IPS-NIHi11 (cell line): ENCODE data around the gene ADARB2.
"Not testable (repeated sequence)": the region's sequence is repeated elsewhere in the genome, so short reads cannot be mapped to it uniquely, and the experiment has no call there.

ENCODE experiments used
- DNase-seq: peaks from one replicate; pipeline ENCODE4 v3.0.0; 2012; ENCODE audit warnings: mixed read lengths, low spot score

ADARB2 gene

GRCh38 chr10:1255118-1255517, 482.2 kb downstream of the ADARB2 start:
- DNase-seq: no peak

- DNase-seq: no peak
Observed at GRCh38 chr10:1253523-1254353, 483.6 kb downstream of the ADARB2 start.

GRCh38 chr10:1251769-1252168, 485.6 kb downstream of the ADARB2 start:
- no peak for DNase-seq

- DNase-seq: no peak
Observed at GRCh38 chr10:1249142-1249920, 488.0 kb downstream of the ADARB2 start.

- DNase-seq: not testable (repeated sequence)
Observed at GRCh38 chr10:1248262-1248630, 489.1 kb downstream of the ADARB2 start.

- no peak for DNase-seq
Observed at GRCh38 chr10:1247598-1248261, 489.6 kb downstream of the ADARB2 start.

GRCh38 chr10:1244493-1244892, 492.8 kb downstream of the ADARB2 start:
- no peak for DNase-seq

- DNase-seq: no peak
Observed at GRCh38 chr10:1243486-1244234, 493.7 kb downstream of the ADARB2 start.

GRCh38 chr10:1242975-1243374, 494.4 kb downstream of the ADARB2 start:
- no peak for DNase-seq

GRCh38 chr10:1241973-1242935, 495.1 kb downstream of the ADARB2 start:
- no peak for DNase-seq

- DNase-seq: no peak
Observed at GRCh38 chr10:1241322-1241890, 495.9 kb downstream of the ADARB2 start.

- peak; percentile 73 for DNase-seq
Observed at GRCh38 chr10:1240341-1240775, 497.0 kb downstream of the ADARB2 start.

- DNase-seq: no peak
Observed at GRCh38 chr10:1233031-1233430, 504.3 kb downstream of the ADARB2 start.

GRCh38 chr10:1232164-1232911, 505.0 kb downstream of the ADARB2 start:
- DNase-seq: no peak

GRCh38 chr10:1230592-1231275, 506.6 kb downstream of the ADARB2 start:
- no peak for DNase-seq

GRCh38 chr10:1230138-1230537, 507.2 kb downstream of the ADARB2 start:
- DNase-seq: no peak

GRCh38 chr10:1229574-1229973, 507.8 kb downstream of the ADARB2 start:
- DNase-seq: no peak

GRCh38 chr10:1229116-1229515, 508.2 kb downstream of the ADARB2 start:
- DNase-seq: no peak

- no peak for DNase-seq
Observed at GRCh38 chr10:1228467-1228975, 508.8 kb downstream of the ADARB2 start.
